CD4-positive, alpha-beta T cell treated with Interleukin-15 for 4 hours (primary cell): ENCODE results near the gene TMEM183A.

ENCODE experiments used
- DNase-seq: peaks from one replicate; pipeline ENCODE4 v3.0.0-alpha.2; 2020; ENCODE audit warnings: low spot score

The TMEM183A gene

GRCh38 chr1:203045821-203046594 lies 38.8 kb downstream of the TMEM183A start:
- DNase-seq, result no peak

DNA sequence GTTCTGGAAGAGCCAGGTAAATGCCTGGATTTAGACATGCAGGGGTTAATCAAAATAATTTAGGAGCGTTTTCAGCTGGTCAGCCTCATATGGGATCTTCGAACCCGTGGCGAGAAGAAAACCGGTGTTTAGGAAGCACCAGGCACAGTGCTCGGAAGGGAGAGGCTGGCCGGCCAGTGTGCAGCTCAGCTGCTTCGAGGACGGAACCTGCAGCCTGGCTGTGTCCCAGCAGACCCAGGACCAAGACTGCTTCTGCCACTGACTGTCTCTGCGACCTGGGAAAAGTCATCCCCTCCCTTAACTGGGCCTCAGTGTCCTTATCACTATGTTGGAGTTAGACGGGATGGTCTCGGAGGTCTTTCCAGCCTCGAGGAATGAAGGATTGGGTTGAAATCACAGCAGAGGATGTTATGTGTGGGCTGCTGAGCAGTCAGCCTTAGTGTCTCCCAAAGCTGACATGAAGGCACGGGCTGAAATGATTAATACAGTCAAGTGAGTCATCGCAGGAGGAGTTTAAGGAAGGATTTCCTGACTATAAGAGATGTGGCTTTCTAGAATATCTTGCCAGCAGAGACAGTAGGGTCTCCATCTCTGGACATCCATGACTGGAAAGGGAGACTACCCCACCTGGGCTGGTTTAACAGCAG lies 39.9 kb downstream of the TMEM183A start:
- DNase-seq, result no peak

DNA sequence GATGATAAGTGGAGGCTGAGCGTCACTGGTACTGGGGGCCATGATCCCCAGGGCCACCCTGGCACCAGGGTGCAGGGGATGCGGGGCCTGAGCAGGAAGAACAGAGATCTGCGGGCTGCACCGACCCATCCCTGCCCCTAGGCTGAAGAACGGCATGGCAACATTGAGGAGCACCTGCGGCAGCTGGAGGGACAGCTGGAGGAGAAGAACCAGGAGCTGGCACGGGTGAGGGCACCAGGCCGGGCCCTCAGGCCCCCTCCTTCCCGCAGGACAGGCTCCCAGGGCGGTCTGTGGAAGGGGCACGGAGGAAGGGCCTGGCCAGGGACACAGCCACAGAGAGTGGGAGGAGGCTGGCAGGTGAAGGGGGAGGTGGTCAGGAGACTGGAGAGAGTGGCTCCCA lies 40.9 kb downstream of the TMEM183A start:
- no peak for DNase-seq

- no peak for DNase-seq
Observed at GRCh38 chr1:203048555-203049051, 41.4 kb downstream of the TMEM183A start.

GRCh38 chr1:203049077-203049476 lies 41.9 kb downstream of the TMEM183A start:
- DNase-seq, result no peak

GRCh38 chr1:203049576-203050180 lies 42.5 kb downstream of the TMEM183A start:
- no peak for DNase-seq

- no peak for DNase-seq
Observed at GRCh38 chr1:203050826-203051225, 43.7 kb downstream of the TMEM183A start.

- DNase-seq, result no peak
Observed at GRCh38 chr1:203051841-203052324, 44.7 kb downstream of the TMEM183A start.

GRCh38 chr1:203052601-203053000 lies 45.4 kb downstream of the TMEM183A start:
- DNase-seq, result no peak

- no peak for DNase-seq
Observed at GRCh38 chr1:203054184-203054583, 47.0 kb downstream of the TMEM183A start.

GRCh38 chr1:203054642-203055041 lies 47.5 kb downstream of the TMEM183A start:
- DNase-seq, result no peak

- no peak for DNase-seq
Observed at GRCh38 chr1:203055161-203055799, 48.1 kb downstream of the TMEM183A start.

GRCh38 chr1:203056012-203056411 lies 48.8 kb downstream of the TMEM183A start:
- no peak for DNase-seq

- no peak for DNase-seq
Observed at GRCh38 chr1:203056516-203056915, 49.3 kb downstream of the TMEM183A start.

DNA sequence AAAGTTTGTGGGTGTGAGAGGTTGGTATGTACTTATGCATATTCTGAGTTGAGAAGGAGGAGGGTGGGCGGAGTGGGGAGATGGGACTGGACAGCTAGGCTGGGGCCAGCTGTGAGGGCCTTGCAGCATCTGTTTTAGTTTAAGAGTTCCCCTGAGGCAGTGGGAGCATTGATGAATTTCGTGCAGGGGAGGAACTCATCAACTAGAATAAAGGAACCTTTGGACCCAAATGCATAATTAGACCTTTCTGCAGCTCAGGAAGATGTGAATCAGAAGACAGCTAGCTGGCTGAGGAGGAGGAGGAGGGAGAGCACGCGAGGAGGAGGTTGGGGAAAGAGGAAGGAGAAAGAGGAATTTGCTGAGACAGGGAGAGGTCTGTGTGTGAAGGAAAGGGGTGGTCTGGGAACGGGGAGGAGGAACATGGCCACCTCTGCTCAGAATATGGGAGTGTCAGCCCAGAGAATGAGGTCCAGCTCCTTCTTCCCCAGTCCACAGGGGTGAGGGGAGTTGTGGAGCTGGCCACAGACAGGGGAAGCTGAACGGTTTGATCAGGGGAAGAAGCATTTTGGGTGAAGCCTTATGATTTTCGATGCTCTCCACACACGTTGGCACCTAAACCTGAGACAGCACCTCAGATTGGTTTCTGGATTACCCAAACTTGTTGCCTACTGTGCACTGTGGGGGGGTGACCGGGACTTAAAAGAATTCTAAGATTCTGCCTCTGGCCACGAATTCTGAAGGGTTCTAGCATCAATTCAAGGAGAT lies 50.9 kb downstream of the TMEM183A start:
- DNase-seq, result no peak

DNA sequence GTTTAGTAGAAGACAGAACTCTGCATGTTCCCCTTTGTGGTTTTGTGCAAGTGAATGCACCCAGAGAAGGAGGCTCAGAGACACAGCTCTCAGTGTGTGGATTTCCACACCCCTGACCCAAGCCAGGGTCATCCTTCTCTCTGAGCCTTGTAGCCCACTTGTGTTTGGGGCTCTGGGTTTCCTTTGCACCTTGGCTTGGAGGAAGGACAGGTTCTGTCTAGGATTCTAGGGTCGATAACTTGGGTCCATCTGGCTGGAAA lies 51.4 kb downstream of the TMEM183A start:
- DNase-seq, result no peak

DNA sequence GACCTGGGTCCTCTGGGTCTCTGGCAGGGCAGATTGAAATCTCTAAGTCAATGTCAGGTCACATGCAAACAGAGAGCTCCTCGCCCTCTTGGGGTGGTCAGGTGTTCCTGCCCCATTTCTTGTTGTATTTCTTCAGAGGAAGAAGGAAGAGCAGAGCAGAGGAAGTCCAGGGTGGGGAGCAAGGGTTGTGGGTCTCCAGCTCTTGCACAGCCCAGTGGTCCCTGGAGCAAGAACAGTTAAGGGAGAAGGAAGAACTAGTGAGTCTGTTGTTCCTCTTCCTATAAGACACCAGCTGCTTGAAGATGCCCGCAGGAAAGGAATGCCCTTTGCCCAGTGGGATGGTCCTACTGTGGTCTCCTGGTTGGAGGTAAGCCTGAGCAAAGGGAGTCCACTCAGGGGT lies 52.3 kb downstream of the TMEM183A start:
- no peak for DNase-seq

- DNase-seq, result no peak
Observed at GRCh38 chr1:203060115-203060514, 52.9 kb downstream of the TMEM183A start.

DNA sequence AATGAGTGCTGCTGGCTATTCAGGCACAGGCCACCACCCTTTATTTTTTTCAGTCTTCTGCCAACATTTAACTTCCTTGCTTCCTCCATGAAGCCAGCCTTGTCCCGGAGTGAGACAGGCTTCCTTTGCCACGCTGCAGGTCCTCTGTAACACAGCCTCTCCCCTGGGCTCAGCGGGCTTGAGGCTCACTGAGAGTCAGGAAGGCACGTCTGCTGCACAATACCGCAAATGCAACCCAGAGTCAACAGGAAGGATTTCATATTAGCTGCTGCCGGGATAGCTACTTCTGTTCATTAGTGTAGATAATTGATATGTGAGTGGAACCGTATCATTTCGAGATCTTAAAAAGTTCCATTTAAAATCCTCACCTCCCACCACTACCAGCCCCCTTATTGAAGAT lies 56.1 kb downstream of the TMEM183A start:
- no peak for DNase-seq

DNA sequence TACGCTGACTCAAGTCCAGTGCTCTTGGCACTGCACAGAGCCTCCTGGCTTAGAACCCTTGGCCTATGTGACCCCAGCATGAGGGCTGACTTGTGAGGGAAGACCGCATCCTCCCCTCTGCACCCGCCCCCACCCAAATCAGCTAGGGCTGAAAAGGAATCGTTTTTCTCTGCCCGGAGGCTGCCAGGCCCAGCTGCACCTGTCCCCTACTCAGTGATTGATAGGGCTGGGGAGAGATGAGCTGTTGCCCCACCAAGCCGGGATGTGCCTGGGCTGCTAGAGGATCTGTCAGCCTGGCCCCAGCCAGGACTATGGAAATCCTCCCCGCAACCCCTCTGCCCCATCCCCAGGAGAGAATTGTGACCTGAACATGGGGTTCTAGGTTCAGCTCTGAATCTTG lies 58.0 kb downstream of the TMEM183A start:
- no peak for DNase-seq

DNA sequence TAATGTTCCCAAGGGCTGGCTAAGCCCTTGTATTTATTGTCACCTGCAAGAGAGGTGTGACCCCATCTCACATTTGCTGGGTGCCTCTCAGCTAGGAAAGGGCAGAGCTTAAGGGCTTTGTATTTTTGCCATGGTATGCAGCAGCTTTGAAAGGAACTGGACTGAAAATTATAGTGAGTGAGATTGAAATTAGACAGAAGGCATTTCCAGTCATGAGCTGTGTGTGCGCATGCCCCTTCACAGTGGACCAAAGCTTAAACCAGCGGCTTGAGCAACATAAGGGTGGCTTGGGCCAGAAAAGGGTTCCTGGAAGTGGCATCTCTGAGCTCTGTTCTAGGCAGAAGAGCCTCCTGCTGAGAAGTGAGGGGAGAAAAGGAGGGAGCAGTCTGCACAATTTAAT lies 58.8 kb downstream of the TMEM183A start:
- DNase-seq, result no peak

- DNase-seq, result no peak
Observed at GRCh38 chr1:203066965-203067364, 59.8 kb downstream of the TMEM183A start.
